ENCODE data around the gene SNX12.

Gene SNX12

GRCh38 chrX:71107245-71107644 is 39.1 kb upstream of the SNX12 start:
- H3K4me3 ChIP-seq (ENCODE audit: low read length), result no peak overlapping the region
- no peak for TF ChIP-seq CTCF (IDR thresholded peaks at IDR 0.05; ENCODE audit: insufficient read depth, low read depth, low read length, missing control alignments)
- DNase-seq (ENCODE audit: low read depth), result no peak

- no peak within 1 kb of the TSS for H3K4me3 ChIP-seq (ENCODE audit: low read length)
These were observed 38.3 kb upstream of the SNX12 start, which contains the start of gene CXorf65 for GRCh38 chrX:71106427-71106826. CXorf65 (minus strand) TSS chrX:71106740; CDS start chrX:71106556, 184 bp downstream.

GRCh38 chrX:71105628-71106027 is 37.5 kb upstream of the SNX12 start:
- DNase-seq (ENCODE audit: low read depth), result no peak
- no peak overlapping the region for H3K4me3 ChIP-seq (ENCODE audit: low read length)
- no peak for TF ChIP-seq CTCF (IDR thresholded peaks at IDR 0.05; ENCODE audit: insufficient read depth, low read depth, low read length, missing control alignments)

More at GRCh38 chrX:71106427-71106826, 38.3 kb upstream of the SNX12 start, which contains the start of gene CXorf65:
- TF ChIP-seq CTCF (IDR thresholded peaks at IDR 0.05; ENCODE audit: insufficient read depth, low read depth, low read length, missing control alignments), result no peak
- no peak for DNase-seq (ENCODE audit: low read depth)

- no peak for DNase-seq (ENCODE audit: low read depth)
- no peak for TF ChIP-seq CTCF (IDR thresholded peaks at IDR 0.05; ENCODE audit: insufficient read depth, low read depth, low read length, missing control alignments)
These were observed 35.2 kb upstream of the SNX12 start for GRCh38 chrX:71103110-71103983.

GRCh38 chrX:71102292-71102691 is 34.2 kb upstream of the SNX12 start:
- TF ChIP-seq CTCF (IDR thresholded peaks at IDR 0.05; ENCODE audit: insufficient read depth, low read depth, low read length, missing control alignments), result no peak
- H3K4me3 ChIP-seq (ENCODE audit: low read length), result no peak overlapping the region
- no peak for DNase-seq (ENCODE audit: low read depth)

More at GRCh38 chrX:71103110-71103983, 35.2 kb upstream of the SNX12 start:
- H3K4me3 ChIP-seq (ENCODE audit: low read length), result no peak overlapping the region

GRCh38 chrX:71100581-71101505 is 32.7 kb upstream of the SNX12 start:
- TF ChIP-seq CTCF (IDR thresholded peaks at IDR 0.05; ENCODE audit: insufficient read depth, low read depth, low read length, missing control alignments), result no peak
- no peak for DNase-seq (ENCODE audit: low read depth)
- no peak overlapping the region for H3K4me3 ChIP-seq (ENCODE audit: low read length)
